Lower lobe of right lung (tissue), 2 donors: ENCODE data around the gene DUOXA2. TPM values are rescaled to one million over a fixed set of nuclear protein-coding genes. Genes with fewer than 3 reads are reported as not detected.

ENCODE experiments used
- ATAC-seq, 2 donors: fragments of 200-7000 bp; cut with Tn5 transposase; one replicate each; pipeline ENCODE4 v1.9.1; 2020 to 2022; ENCODE audit warnings: mild to moderate bottlenecking in 2 of 2, moderate library complexity in 2 of 2
- DNase-seq: peaks from one replicate; pipeline ENCODE4 v3.0.0-alpha.2; 2020
- H3K27ac ChIP-seq: fragments of 200-600 bp; one replicate; pipeline ENCODE4 v1.8.0; 2022
- H3K27me3 ChIP-seq: fragments of 200-600 bp; one replicate; pipeline ENCODE4 v1.8.0; 2022; ENCODE audit warnings: low read depth
- H3K36me3 ChIP-seq: fragments of 200-600 bp; one replicate; pipeline ENCODE4 v1.8.0; 2022; ENCODE audit warnings: mild to moderate bottlenecking
- H3K4me1 ChIP-seq: fragments of 200-600 bp; one replicate; pipeline ENCODE4 v1.8.0; 2022
- H3K4me3 ChIP-seq: fragments of 200-600 bp; one replicate; pipeline ENCODE4 v1.8.0; 2022; ENCODE audit warnings: mild to moderate bottlenecking
- H3K9me3 ChIP-seq: fragments of 200-600 bp; one replicate; pipeline ENCODE4 v1.8.0; 2022
- CTCF ChIP-seq: fragments of 200-600 bp; IDR thresholded peaks from one replicate; pipeline ENCODE4 v1.8.0; 2022; ENCODE audit warnings: antibody characterized with exemption, mild to moderate bottlenecking
- intact Hi-C: fragments of 100-400 bp; cut with DNase I; formaldehyde crosslinking; loops from one replicate; pipeline ENCODE4 v1.11.0; 2022
- total RNA-seq: library from RNA; stranded (reverse); fragmentation: NEBNext Ultra II Directional; extraction: Animal tissue kit (Norgen Biotek cat#: 25700); gene quantifications from one replicate; pipeline ENCODE4 v1.2.1, GENCODE V29; 2021
- donor health status: DM: no; HTN: yes; CAD: no; lungs with severe emphysema.

DUOXA2 gene
- total RNA-seq, 1 donor from 2014 or later, result not detected

GRCh38 chr15:45155739-45156138 lies 41.6 kb downstream of the DUOXA2 start:
- Histone ChIP-seq H3K27me3 (no peaks in the 10 kb centered on the region), H3K4me3 (no peak overlapping the region), H3K9me3 (no peaks in the 10 kb centered on the region), H3K36me3 (peaks cover 57% of the 10 kb centered on the region), H3K4me1 (peaks cover 22% of the 10 kb centered on the region), H3K27ac (no peak overlapping the region)
- no peak for ATAC-seq
- DNase-seq, result no peak
- TF ChIP-seq CTCF, result no peak
- intact Hi-C loops, result no loop called here

GRCh38 chr15:45156744-45157455 lies 42.8 kb downstream of the DUOXA2 start:
- Histone ChIP-seq H3K27ac (no peak overlapping the region), H3K4me1 (peaks cover 29% of the 10 kb centered on the region), H3K4me3 (no peak overlapping the region), H3K36me3 (peaks cover 50% of the 10 kb centered on the region), H3K27me3 (no peaks in the 10 kb centered on the region), H3K9me3 (no peaks in the 10 kb centered on the region)
- DNase-seq (no peak), ATAC-seq (no peak)
- intact Hi-C loops, result no loop called here
- TF ChIP-seq CTCF, result no peak

GRCh38 chr15:45157974-45158373 lies 43.8 kb downstream of the DUOXA2 start:
- ATAC-seq (no peak), DNase-seq (no peak)
- Histone ChIP-seq H3K4me1 (peaks cover 40% of the 10 kb centered on the region), H3K27me3 (no peaks in the 10 kb centered on the region), H3K27ac (no peak overlapping the region), H3K9me3 (no peaks in the 10 kb centered on the region), H3K36me3 (peaks cover 44% of the 10 kb centered on the region), H3K4me3 (no peak overlapping the region)
- intact Hi-C loops, result no loop called here
- no peak for TF ChIP-seq CTCF

- H3K4me3 ChIP-seq, result no peak overlapping the region
- no peak for ATAC-seq
- H3K36me3 ChIP-seq, result peaks cover 30% of the 10 kb centered on the region
- DNase-seq, result no peak
- no peaks in the 10 kb centered on the region for H3K9me3 ChIP-seq
- peaks cover 69% of the 10 kb centered on the region for H3K4me1 ChIP-seq
- intact Hi-C loops, result no loop called here
- TF ChIP-seq CTCF, result no peak
- H3K27ac ChIP-seq, result peak overlapping the region; percentile 32
- no peaks in the 10 kb centered on the region for H3K27me3 ChIP-seq
Observed at GRCh38 chr15:45161666-45162065, 47.5 kb downstream of the DUOXA2 start.

GRCh38 chr15:45162771-45163507 lies 48.8 kb downstream of the DUOXA2 start:
- peak; percentile 67 to 68 for ATAC-seq
- no peaks in the 10 kb centered on the region for H3K27me3 ChIP-seq
- peak; percentile 77 for DNase-seq
- intact Hi-C loops, result no loop called here
- peaks cover 69% of the 10 kb centered on the region for H3K4me1 ChIP-seq
- peaks cover 19% of the 10 kb centered on the region for H3K36me3 ChIP-seq
- H3K9me3 ChIP-seq, result no peaks in the 10 kb centered on the region
- peak; percentile 84 for TF ChIP-seq CTCF
- H3K27ac ChIP-seq, result peak overlapping the region; percentile 63
- no peak overlapping the region for H3K4me3 ChIP-seq
